B cell (primary cell): ENCODE results near the gene SLC6A18. TPM values are rescaled to one million over a fixed set of nuclear protein-coding genes. Genes with fewer than 3 reads are reported as not detected.

Source experiments
- ATAC-seq: fragments of 200-7000 bp; cut with Tn5 transposase; one replicate; pipeline ENCODE4 v1.10.0; 2021; ENCODE audit warnings: low read depth, mild to moderate bottlenecking, moderate number of reproducible peaks, moderate library complexity
- CTCF ChIA-PET: fragments of 350-600 bp; sonication (Branson Sonifier 250); formaldehyde crosslinking; loops from one replicate; lab custom pipeline; 2021; ENCODE audit warnings: antibody characterized with exemption, inconsistent platforms; lab: Charles Lee
- POLR2A ChIA-PET: fragments of 350-600 bp; sonication (Branson Sonifier 250); formaldehyde crosslinking; loops from one replicate; lab custom pipeline; 2021; ENCODE audit warnings: antibody characterized with exemption; lab: Charles Lee
- DNase-seq: peaks from one replicate; pipeline ENCODE4 v3.0.0; 2013
- H2AFZ ChIP-seq: 2 replicates; pipeline ENCODE4 v1.6.1; 2012; ENCODE audit warnings: mild to moderate bottlenecking, low read depth, low read length; ENCODE audit not compliant: insufficient read depth, poor library complexity, severe bottlenecking
- H3K27ac ChIP-seq, 2 donors: 1 replicate in 1 of 2; 2 replicates in 1 of 2; pipeline ENCODE4 v1.5.1; 2012 to 2013; ENCODE audit warnings: low read length in 2 of 2, mild to moderate bottlenecking in 2 of 2, moderate library complexity in 1 of 2
- H3K27me3 ChIP-seq, 4 experiments: fragments of 200-600 bp in 1 of 4; sonication (generic) in 1 of 4; replicated peaks in 1 of 4; 1 replicate in 2 of 4; 2 replicates in 2 of 4; pipeline versions ENCODE4 v1.6.1 to v1.7.0; 2013 to 2016; ENCODE audit warnings: low read length in 3 of 4, mild to moderate bottlenecking in 2 of 4, mixed read lengths in 1 of 4, moderate library complexity in 1 of 4; ENCODE audit not compliant: insufficient read depth in 4 of 4, control insufficient read depth in 3 of 4; ENCODE audit errors: control extremely low read depth in 1 of 4
- H3K36me3 ChIP-seq, 2 experiments: replicated peaks in 1 of 2; 1 replicate in 1 of 2; 2 replicates in 1 of 2; pipeline versions ENCODE4 v1.6.1 to v1.7.1; 2013; ENCODE audit warnings: low read length in 1 of 2; ENCODE audit not compliant: insufficient read depth in 2 of 2, control insufficient read depth in 1 of 2; ENCODE audit errors: control extremely low read depth in 1 of 2, extremely low read depth in 1 of 2
- H3K4me1 ChIP-seq, 2 donors: fragments of 200-600 bp in 1 of 2; sonication (generic) in 1 of 2; 1 replicate in 1 of 2; 2 replicates in 1 of 2; pipeline versions ENCODE4 v1.5.1 to v1.6.1; 2013 to 2017; ENCODE audit warnings: low read length in 2 of 2; ENCODE audit not compliant: control insufficient read depth in 2 of 2, insufficient read depth in 2 of 2
- H3K4me2 ChIP-seq: replicated peaks from 2 replicates; pipeline ENCODE3; 2012; ENCODE audit warnings: mild to moderate bottlenecking, low read depth, low read length; ENCODE audit not compliant: poor library complexity, severe bottlenecking
- H3K4me3 ChIP-seq, 5 experiments: fragments of 200-600 bp in 1 of 5; sonication (generic) in 1 of 5; 1 replicate in 3 of 5; 2 replicates in 2 of 5; pipeline versions ENCODE4 v1.5.1 to v1.7.0; 2011 to 2016; ENCODE audit warnings: low read length in 4 of 5, mild to moderate bottlenecking in 4 of 5, low read depth in 2 of 5, control low read depth in 1 of 5, moderate library complexity in 1 of 5; ENCODE audit not compliant: insufficient read depth in 1 of 5; ENCODE audit errors: control extremely low read depth in 1 of 5, extremely low read depth in 1 of 5
- H3K79me2 ChIP-seq: fragments of 200-600 bp; sonication (generic); one replicate; pipeline ENCODE4 v1.6.0; 2016; ENCODE audit warnings: low read length; ENCODE audit not compliant: control insufficient read depth, insufficient read depth
- H3K9ac ChIP-seq: fragments of 200-600 bp; sonication (generic); 2 replicates; pipeline ENCODE4 v1.6.1; 2017; ENCODE audit warnings: mild to moderate bottlenecking, low read length, moderate library complexity
- H3K9me3 ChIP-seq, 3 donors: one replicate each; pipeline versions ENCODE4 v1.6.1 to v1.7.1; 2013; ENCODE audit warnings: low read length in 2 of 3; ENCODE audit not compliant: control insufficient read depth in 2 of 3, insufficient read depth in 1 of 3; ENCODE audit errors: control extremely low read depth in 1 of 3
- H4K20me1 ChIP-seq: 2 replicates; pipeline ENCODE4 v1.6.0; 2012; ENCODE audit warnings: mild to moderate bottlenecking, low read length; ENCODE audit not compliant: insufficient read depth, control insufficient read depth, poor library complexity, severe bottlenecking
- H3K27ac Mint-ChIP-seq: one replicate; pipeline ENCODE4 v1.8.0; 2021; ENCODE audit warnings: mixed read lengths
- H3K27me3 Mint-ChIP-seq: one replicate; pipeline ENCODE4 v1.8.0; 2021; ENCODE audit warnings: mixed read lengths
- H3K4me1 Mint-ChIP-seq: one replicate; pipeline ENCODE4 v1.8.0; 2021; ENCODE audit warnings: mixed read lengths
- H3K4me3 Mint-ChIP-seq: one replicate; pipeline ENCODE4 v1.8.0; 2021; ENCODE audit warnings: mixed read lengths
- H3K9me3 Mint-ChIP-seq: one replicate; pipeline ENCODE4 v1.8.0; 2022; ENCODE audit warnings: mixed read lengths; ENCODE audit not compliant: insufficient read depth
- EZH2 ChIP-seq: IDR thresholded peaks from 2 replicates; pipeline ENCODE4 v1.6.1; 2012; ENCODE audit warnings: borderline replicate concordance, low read depth, mild to moderate bottlenecking, moderate library complexity, low read length; ENCODE audit not compliant: insufficient read depth, poor library complexity, severe bottlenecking
- WGBS: methylation state at CpG from one replicate; pipeline ENCODE4 v1.1.5; 2013; ENCODE audit warnings: missing lambda C conversion rate; ENCODE audit not compliant: insufficient coverage; 5-methylcytosine and 5-hydroxymethylcytosine counted together
- intact Hi-C: fragments of 100-400 bp; cut with micrococcal nuclease; formaldehyde crosslinking; loops from one replicate; pipeline ENCODE4 v1.10.0; 2022
- polyA plus RNA-seq: library from polyadenylated mRNA; depleted of rRNA; stranded (reverse); fragments of >200 nt; gene quantifications from 2 replicates; pipeline ENCODE4 v1.2.3, GENCODE V29; 2012
- total RNA-seq, 2 donors: library from RNA; stranded (reverse); fragments of 120-200 nt in 1 of 2; gene quantifications; 1 replicate in 1 of 2; 2 replicates in 1 of 2; pipeline versions ENCODE4 v1.2.3 to v1.2.4, GENCODE V29; 2013 to 2022
- TF ChIP-seq, protein P1 (sequence below): fragments of 200-600 bp; IDR thresholded peaks from one replicate; pipeline ENCODE4 v1.8.0; 2022; ENCODE audit warnings: antibody characterized with exemption, mild to moderate bottlenecking

Gene SLC6A18
- total and polyA plus RNA-seq, 2 donors (not counting 1 experiment from before 2014, with no cell fraction given) = not detected

DNA sequence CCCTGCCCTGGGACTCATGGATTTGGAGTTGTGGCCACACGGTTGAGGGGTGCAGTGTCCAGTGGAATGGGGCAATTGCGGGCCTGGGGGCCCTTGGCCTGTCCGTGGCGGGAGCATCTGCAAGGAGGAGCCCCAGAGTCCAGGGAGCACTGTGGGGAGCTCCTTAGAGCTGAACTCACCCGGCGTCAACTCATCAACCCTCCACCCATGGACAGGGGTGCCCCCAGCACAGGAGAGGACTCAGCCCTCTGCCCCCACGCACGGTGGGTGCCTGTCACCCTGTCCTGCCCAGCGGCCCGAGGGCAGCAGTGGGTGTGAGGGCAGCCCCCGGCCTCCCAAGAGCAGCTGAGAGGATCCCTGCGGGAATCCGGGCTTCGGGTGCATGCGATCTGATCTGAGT lies 550 bp upstream of the SLC6A18 start:
- WGBS = 90% methylated on average over 9 of the region's 15 CpGs
- ChIA-PET POLR2A (no interaction called here), CTCF (no interaction called here)
- Histone ChIP-seq H3K4me2 (no peak overlapping the region), H3K79me2 (no peaks in the 10 kb centered on the region), H3K4me1 (no peaks in the 10 kb centered on the region), H3K9me3 (no peaks in the 10 kb centered on the region), H4K20me1 (no peaks in the 10 kb centered on the region), H3K4me3 (no peak overlapping the region), H3K9ac (no peak overlapping the region), H3K27me3 (peaks cover 0 to 3% (median 0%) of the 10 kb centered on the region in 4 experiments), H3K27ac (no peak overlapping the region), H3K36me3 (no peaks in the 10 kb centered on the region), H2AFZ (no peak overlapping the region)
- DNase-seq (no peak), ATAC-seq (no peak)
- intact Hi-C loops = no loop called here
- no peak overlapping the region for H3K27ac Mint-ChIP-seq
- TF ChIP-seq EZH2 = no peak
- TF ChIP-seq, protein P1, sequence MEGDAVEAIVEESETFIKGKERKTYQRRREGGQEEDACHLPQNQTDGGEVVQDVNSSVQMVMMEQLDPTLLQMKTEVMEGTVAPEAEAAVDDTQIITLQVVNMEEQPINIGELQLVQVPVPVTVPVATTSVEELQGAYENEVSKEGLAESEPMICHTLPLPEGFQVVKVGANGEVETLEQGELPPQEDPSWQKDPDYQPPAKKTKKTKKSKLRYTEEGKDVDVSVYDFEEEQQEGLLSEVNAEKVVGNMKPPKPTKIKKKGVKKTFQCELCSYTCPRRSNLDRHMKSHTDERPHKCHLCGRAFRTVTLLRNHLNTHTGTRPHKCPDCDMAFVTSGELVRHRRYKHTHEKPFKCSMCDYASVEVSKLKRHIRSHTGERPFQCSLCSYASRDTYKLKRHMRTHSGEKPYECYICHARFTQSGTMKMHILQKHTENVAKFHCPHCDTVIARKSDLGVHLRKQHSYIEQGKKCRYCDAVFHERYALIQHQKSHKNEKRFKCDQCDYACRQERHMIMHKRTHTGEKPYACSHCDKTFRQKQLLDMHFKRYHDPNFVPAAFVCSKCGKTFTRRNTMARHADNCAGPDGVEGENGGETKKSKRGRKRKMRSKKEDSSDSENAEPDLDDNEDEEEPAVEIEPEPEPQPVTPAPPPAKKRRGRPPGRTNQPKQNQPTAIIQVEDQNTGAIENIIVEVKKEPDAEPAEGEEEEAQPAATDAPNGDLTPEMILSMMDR = no peak
- H3K9me3 Mint-ChIP-seq = no peaks in the 10 kb centered on the region
- no peaks in the 10 kb centered on the region for H3K4me1 Mint-ChIP-seq
- peaks cover 8% of the 10 kb centered on the region for H3K27me3 Mint-ChIP-seq
- H3K4me3 Mint-ChIP-seq = no peak overlapping the region

DNA sequence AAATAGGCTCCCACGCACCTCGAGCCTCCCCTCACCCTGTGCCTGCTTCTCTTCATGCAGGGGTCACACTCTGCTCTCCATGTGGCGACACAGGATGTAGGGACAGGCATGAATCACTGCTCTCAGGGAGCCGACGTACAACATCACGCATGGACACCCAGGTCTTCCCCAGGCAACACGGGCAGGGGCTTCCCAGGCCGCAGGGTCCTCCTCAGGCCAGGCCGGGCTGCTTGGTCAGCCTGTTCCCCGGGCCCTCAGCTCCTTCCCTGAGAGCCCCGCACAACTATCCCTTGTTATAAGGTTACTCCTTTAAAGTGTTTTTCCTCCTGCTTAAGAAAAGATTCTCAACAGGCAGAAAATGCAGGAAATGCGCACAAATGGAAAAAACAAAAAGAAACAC lies 1.1 kb downstream of the SLC6A18 start:
- intact Hi-C loops = no loop called here
- H3K27ac ChIP-seq = no peak overlapping the region
- no peaks in the 10 kb centered on the region for H3K9me3 Mint-ChIP-seq
- H3K9ac ChIP-seq = no peak overlapping the region
- no peak overlapping the region for H3K4me3 Mint-ChIP-seq
- H3K79me2 ChIP-seq = no peaks in the 10 kb centered on the region
- no peak overlapping the region for H3K27ac Mint-ChIP-seq
- H3K27me3 Mint-ChIP-seq = peaks cover 12% of the 10 kb centered on the region
- H3K4me3 ChIP-seq = no peak overlapping the region
- DNase-seq = no peak
- ChIA-PET POLR2A (no interaction called here), CTCF (no interaction called here)
- H3K4me1 ChIP-seq = no peaks in the 10 kb centered on the region
- TF ChIP-seq, protein P1 = no peak
- no peak for TF ChIP-seq EZH2
- no peaks in the 10 kb centered on the region for H3K4me1 Mint-ChIP-seq
- no peaks in the 10 kb centered on the region for H3K9me3 ChIP-seq
- WGBS = 80% methylated on average over 11 of the region's 12 CpGs
- no peak overlapping the region for H2AFZ ChIP-seq
- H3K27me3 ChIP-seq = peaks cover 0 to 7% (median 0%) of the 10 kb centered on the region in 4 experiments
- no peak overlapping the region for H3K4me2 ChIP-seq
- no peak for ATAC-seq
- no peaks in the 10 kb centered on the region for H3K36me3 ChIP-seq
- no peaks in the 10 kb centered on the region for H4K20me1 ChIP-seq
